Measurements from ENCODE around the gene GFAP.

DNA sequence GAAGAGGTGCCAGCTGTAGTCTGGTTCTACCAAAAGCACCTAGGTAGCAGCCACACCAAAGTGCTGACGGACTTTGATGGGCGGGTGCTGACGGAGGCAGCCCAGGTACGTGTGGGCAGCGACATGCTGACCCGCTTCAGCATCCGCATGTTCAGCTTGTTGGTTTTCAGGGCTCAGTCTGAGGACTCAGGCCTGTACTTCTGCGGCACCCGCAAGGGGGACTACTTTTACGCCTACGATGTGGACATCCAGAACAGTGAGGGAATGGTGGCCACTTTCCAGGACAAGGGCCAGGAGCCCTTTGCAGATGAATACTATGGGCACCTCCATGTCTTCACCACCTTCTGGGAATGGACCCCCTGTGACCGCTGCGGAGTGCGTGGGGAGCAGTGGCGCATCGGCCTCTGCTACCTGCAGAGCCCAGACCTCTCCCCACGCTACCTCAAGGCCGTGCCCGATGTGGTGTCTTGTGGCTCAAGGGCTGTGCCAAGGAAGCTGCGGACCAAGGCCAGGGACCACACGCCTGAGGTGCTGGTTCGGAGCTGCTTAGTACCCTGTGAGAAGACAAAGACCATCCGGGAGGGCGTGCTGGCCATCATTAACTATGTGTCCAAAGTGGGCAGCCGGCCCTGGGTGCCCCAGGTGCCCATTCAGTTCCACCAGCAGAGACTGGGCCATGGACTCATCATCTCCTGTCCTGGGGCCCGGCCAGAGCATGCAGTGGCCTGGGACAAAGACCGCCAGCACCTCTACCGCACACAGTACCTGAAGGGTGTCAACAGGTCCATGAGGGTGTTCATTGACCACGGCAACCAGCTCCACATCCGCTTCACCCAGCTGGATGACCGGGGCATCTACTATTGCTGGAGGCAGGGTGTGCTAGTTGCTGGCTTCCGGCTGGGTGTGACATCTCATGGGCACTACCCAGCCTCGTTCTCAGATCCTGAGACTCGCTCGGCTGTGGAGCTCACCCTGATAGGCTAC is 11.0 kb downstream of the GFAP start:
- TF ChIP-seq, protein P1, sequence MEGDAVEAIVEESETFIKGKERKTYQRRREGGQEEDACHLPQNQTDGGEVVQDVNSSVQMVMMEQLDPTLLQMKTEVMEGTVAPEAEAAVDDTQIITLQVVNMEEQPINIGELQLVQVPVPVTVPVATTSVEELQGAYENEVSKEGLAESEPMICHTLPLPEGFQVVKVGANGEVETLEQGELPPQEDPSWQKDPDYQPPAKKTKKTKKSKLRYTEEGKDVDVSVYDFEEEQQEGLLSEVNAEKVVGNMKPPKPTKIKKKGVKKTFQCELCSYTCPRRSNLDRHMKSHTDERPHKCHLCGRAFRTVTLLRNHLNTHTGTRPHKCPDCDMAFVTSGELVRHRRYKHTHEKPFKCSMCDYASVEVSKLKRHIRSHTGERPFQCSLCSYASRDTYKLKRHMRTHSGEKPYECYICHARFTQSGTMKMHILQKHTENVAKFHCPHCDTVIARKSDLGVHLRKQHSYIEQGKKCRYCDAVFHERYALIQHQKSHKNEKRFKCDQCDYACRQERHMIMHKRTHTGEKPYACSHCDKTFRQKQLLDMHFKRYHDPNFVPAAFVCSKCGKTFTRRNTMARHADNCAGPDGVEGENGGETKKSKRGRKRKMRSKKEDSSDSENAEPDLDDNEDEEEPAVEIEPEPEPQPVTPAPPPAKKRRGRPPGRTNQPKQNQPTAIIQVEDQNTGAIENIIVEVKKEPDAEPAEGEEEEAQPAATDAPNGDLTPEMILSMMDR (IDR thresholded peaks at IDR 0.05; ENCODE audit: insufficient read depth, low read depth, low read length), result no peak
- TF ChIP-seq EZH2 (IDR thresholded peaks at IDR 0.05; ENCODE audit: insufficient read depth, low read length), result no peak

All from astrocyte (in vitro differentiated cells and primary cell).